D721Med (cell line): ENCODE measurements around the gene BAX.
"Not testable (repeated sequence)": the region's sequence is repeated elsewhere in the genome, so short reads cannot be mapped to it uniquely, and the experiment has no call there.

Experiments
- DNase-seq: peaks from one replicate; pipeline ENCODE4 v3.0.0; 2011; ENCODE audit warnings: low spot score; ENCODE audit not compliant: insufficient read length
- FAIRE-seq: peaks from 2 replicates; lab custom pipeline; 2011; peaks lifted over from hg19 to GRCh38; lab: Jason Lieb, UNC
- TF ChIP-seq, protein P1 (sequence below): IDR thresholded peaks from 2 replicates; pipeline ENCODE4 v1.5.1; 2012; ENCODE audit warnings: mild to moderate bottlenecking, control low read depth; ENCODE audit not compliant: insufficient read depth; ENCODE audit errors: missing control alignments

BAX gene

DNA sequence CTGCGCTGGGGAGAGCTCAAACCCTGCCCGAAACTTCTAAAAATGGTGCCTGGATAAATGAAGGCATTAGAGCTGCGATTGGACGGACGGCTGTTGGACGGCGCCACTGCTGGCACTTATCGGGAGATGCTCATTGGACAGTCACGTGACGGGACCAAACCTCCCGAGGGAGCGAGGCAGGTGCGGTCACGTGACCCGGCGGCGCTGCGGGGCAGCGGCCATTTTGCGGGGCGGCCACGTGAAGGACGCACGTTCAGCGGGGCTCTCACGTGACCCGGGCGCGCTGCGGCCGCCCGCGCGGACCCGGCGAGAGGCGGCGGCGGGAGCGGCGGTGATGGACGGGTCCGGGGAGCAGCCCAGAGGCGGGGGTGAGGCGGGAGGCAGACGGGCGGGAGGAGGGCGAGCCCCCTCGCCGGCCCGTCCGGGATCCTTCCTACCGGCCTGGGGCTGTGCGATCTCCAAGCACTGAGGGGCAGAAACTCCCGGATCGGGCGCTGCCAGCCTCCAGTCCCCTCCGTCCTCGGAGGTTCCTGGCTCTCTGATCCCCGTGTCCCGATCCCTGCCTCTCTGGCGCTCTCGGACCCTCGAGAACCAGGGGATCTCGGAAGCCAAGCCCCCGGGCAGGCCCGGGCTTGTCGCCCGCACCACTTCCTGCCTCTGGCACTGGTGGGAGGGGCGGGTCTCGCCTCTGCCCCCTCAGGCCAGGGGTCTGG lies at the start of gene BAX:
TSS of gene BAX (plus strand) at position 281 of the 713 bp plus-strand sequence. CDS start at position 335, 54 bp downstream.
- TF ChIP-seq, protein P1, sequence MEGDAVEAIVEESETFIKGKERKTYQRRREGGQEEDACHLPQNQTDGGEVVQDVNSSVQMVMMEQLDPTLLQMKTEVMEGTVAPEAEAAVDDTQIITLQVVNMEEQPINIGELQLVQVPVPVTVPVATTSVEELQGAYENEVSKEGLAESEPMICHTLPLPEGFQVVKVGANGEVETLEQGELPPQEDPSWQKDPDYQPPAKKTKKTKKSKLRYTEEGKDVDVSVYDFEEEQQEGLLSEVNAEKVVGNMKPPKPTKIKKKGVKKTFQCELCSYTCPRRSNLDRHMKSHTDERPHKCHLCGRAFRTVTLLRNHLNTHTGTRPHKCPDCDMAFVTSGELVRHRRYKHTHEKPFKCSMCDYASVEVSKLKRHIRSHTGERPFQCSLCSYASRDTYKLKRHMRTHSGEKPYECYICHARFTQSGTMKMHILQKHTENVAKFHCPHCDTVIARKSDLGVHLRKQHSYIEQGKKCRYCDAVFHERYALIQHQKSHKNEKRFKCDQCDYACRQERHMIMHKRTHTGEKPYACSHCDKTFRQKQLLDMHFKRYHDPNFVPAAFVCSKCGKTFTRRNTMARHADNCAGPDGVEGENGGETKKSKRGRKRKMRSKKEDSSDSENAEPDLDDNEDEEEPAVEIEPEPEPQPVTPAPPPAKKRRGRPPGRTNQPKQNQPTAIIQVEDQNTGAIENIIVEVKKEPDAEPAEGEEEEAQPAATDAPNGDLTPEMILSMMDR: peak; percentile 6
- FAIRE-seq: no peak

DNA sequence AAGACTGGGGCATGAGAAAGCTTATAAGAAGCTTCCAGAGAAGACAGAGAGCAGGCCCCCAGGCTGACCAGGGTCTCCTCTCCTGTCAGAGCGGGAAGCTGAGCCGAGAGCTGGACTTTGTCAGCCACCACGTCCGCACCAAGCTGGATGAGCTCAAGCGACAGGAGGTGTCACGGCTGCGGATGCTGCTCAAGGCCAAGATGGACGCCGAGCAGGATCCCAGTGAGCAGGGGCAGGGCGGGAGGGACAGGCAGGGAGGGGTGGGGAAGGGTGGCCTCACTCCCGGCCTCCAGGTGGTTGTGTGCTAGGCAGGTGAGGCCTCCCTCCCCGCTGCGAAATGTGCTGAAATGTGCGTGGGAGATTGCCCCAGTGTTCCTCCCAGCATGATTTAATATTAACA lies 49.0 kb upstream of the BAX start:
- DNase-seq (no peak), FAIRE-seq (no peak)
- TF ChIP-seq, protein P1: no peak

More for the DNA sequence above, at the start of gene BAX:
- DNase-seq: peak; percentile 96

DNA sequence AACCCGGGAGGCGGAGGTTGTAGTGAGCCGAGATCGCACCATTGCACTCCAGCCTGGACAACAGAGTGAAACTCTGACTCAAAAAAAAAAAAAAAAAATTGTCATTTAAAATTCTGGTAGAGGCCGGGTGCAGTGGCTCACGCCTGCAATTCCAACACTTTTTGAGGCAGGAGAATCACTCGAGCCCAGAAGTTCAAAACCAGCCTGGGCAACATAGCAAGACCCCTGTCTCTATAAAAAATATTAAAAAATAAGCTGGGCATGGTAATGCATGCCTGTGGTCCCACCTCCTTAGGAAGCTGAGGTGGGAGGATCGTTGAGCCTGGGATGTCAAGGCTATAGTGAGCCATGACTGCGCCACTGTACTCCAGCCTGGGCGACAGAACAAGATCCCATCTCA lies 48.4 kb upstream of the BAX start:
- FAIRE-seq (no peak), DNase-seq (no peak)
- TF ChIP-seq, protein P1: no peak

DNA sequence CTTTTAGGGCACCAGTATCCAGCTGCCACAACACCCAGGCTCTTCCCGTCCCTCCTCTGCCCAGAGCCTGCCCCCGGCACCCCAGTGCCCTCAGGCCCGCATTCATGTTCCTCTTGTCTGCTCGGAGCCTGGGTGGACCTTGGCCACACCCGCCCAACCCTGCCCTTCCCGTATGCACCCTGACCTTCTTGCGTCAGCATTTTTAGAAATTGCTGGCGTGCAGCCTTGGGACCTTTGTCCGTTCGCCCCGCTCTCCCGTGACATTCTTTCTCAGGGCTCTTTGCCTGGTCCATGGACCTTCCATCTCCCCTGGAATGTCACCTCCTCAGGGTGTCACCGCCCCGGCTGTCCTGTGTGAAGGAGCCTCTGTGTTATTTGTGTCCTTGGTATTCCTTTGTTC lies 47.0 kb upstream of the BAX start:
- FAIRE-seq: no peak
- TF ChIP-seq, protein P1: no peak
- no peak for DNase-seq

DNA sequence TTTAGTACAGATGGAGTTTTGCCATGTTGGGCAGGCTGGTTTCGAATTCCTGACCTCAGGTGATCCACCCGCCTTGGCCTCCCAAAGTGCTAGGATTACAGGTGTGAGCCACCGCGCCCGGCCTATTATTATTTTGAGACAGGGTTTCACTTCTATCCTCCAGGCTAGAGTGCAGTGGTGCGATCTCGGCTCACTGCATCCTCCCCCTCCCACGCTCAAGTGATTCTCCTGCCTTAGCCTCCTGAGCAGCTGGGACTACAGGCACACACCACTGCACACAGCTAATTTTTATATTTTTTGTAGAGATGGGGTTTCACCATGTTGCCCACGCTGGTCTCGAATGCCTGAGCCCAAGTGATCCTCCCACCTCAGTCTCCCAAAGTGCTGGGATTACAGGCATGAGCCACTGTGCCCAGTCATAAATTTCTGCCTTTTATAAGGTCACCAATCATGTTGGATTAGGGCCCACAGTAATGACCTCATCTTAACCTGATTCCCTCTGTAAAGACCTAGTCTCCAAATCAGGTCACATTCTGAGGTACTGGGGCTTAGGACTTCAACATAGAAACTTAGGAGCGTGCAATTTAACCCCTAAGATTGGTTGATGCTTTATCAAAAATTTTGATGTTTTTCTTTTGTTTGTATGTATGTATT lies 45.1 kb upstream of the BAX start:
- not testable (repeated sequence) for DNase-seq

DNA sequence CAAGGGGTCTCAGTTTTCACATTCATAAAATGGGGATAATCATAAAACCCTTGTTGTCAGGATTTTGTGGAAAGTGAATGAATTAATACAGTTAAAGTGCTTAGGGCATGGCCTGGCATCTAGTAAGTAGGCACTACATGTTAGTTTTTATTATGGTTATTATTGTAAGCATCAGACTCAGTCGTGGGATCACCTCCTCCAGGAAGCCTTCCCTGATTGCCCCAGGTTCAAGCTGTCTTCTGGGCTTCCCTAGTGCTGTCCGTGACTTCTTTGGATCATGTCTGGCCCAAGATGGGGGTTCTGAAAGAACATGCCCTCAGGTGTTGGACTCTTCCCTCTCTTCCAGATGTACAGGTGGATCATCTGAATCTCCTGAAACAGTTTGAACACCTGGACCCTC lies 43.9 kb upstream of the BAX start:
- no peak for FAIRE-seq
- peak; percentile 11 for DNase-seq
- TF ChIP-seq, protein P1: no peak

More for the DNA sequence above, 45.1 kb upstream of the BAX start:
- FAIRE-seq: not testable (repeated sequence)

DNA sequence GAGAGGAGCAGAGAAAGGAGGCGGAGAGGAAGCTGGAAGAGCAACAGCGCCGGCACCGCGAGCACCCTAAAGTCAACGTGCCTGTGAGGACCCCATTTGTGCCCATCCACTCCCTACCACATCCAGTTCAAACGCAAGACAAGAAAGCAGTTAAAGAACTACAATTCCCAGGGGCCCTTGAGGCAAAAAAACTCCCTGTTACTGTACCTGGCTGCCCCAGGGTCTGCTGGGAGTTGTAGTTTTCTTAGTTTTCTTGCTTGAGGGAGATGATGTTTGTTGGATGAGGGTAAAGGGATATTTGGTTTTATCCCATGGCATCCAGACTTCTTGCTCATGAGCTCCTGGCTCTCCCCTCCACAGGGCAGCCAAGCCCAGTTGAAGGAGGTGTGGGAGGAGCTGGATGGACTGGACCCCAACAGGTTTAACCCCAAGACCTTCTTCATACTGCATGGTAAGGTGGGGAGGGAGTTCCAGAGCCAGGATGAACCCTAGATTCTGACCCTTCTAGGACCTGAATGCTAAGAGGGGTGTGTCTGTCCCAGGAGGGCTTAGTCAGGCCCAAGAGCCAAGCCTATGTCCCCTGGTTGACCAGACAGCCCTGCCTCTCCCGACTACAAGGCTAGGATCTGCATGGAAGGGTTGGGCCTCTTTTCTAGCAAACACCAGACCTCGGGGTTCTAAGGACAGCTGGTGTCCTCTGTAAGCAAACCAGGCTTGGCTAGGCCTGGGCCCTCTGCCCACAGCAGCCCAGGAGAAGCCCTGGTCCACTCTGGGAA lies 41.4 kb upstream of the BAX start:
- FAIRE-seq (no peak), DNase-seq (no peak)
- TF ChIP-seq, protein P1: no peak
